Measurements from ENCODE around the gene C4BPA.
A peak's percentile ranks its signal among the peaks of the same experiment; 100 is the strongest.

Gene C4BPA

GRCh38 chr1:207077470-207078377 is 26.3 kb upstream of the C4BPA start:
- peak; percentile 45 for DNase-seq (ENCODE audit: low read depth)

- no peak for DNase-seq (ENCODE audit: low read depth)
Observed at GRCh38 chr1:207078578-207079132, 25.4 kb upstream of the C4BPA start.

GRCh38 chr1:207079706-207080241 is 24.3 kb upstream of the C4BPA start:
- DNase-seq (ENCODE audit: low read depth), result no peak

GRCh38 chr1:207081088-207081487 is 22.9 kb upstream of the C4BPA start:
- DNase-seq (ENCODE audit: low read depth), result no peak

- no peak for DNase-seq (ENCODE audit: low read depth)
Observed at GRCh38 chr1:207081806-207082205, 22.2 kb upstream of the C4BPA start.

- DNase-seq (ENCODE audit: low read depth), result no peak
Observed at GRCh38 chr1:207084232-207084631, 19.8 kb upstream of the C4BPA start.

DNA sequence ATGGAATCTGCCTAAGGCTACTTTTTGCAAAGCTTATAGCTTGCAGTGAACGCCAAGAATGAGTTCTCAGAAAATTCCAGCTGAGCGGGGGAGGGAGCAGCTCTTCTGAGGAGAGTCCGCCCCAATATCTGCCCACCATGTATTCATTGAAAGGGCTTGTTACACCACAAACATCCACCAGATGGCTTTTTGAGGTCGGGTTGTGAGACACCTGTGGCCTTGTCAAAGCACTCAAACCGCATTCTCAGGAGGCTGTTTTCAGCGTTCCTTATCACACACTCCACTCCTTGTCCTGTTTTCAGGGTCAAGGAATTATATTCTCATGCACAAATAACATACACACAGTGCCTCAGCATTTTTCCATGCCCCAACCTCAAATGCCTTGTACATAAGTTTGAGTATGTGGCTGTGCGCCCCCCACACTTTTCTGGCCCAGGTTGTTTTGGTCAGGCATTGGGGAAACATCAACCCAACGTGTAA is 19.3 kb upstream of the C4BPA start:
- DNase-seq (ENCODE audit: low read depth), result peak; percentile 24

DNA sequence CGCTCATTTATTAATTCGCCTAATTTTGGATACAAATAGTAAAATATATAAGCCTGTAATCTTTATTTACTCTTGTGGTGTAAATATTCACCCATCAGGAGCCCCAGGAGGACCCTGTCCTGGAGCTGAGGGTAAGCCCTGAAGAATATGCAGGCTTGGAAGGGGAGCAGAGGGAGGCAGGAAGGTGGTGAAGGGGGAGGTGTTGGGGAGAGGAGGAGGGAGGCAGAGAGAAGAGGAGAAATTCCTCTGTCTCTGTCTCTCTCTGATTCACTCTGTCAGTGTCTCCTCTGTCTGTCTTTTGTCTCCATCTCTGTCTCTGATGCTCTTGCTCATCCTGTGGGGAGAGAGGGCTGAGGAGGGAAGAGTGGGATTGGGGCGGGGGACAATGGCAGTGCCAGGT is 18.1 kb upstream of the C4BPA start:
- DNase-seq (ENCODE audit: low read depth), result no peak

DNA sequence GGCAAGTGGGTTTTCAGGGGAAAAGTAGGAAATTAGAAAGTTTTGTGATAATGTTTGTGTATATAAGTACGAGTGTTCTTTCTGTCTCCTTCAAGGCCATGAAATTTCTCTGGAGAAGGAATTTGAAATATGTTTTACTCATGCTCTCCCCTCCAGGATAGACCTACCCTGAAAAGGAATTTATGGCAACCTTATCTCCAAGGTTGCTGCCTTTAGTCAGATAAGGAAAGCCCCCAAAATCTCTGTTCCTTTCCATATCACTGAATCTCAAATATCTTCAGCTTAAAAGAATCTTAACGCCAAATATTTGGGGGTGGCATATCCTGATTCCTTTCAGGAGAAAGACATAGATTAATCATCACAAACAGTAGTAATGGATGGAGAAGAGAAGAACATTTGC is 15.9 kb upstream of the C4BPA start:
- no peak for DNase-seq (ENCODE audit: low read depth)

DNA sequence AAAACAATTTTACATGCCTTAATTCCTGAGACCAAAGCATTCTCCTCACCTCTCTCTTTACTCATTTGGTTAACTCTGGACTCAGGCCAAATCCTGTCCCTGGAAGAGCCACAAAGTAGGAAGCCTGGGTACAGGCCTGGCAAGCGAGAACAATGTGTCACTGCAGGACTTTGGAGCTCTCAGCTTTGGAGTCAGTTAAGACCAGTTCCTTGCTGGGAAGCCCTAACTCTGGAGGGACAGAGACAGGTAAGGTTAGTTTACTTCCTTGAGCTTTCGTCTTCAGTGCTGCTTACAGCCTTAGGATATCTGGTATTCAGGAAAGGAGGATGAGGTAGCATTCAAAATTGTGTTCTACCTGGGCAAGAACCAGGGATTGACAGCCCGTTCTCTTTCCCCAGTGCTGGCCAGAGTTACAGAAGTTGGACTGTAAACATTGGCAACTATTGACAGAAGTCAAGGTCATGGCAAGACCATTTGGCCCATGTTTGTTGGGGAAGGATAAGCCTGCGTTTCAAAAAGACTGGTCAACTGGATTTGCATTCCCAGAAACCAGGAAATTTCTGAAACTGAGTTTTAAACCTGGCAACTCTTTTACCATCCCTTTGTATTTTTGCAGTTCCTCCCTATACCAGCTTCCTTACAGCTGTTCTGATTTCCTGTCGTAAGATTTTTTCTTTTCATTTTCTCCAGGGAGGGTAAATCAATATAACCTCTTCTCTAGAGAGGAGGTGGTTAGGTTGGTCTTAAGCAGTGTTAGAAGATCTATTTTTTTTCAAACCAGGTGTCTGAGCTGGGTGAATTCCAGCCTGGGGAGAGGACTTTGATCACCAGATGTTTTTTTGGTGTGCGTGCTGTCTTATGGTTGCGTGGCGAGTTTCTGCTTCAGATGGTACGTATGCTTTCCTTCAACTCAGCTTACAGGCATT is 15.1 kb upstream of the C4BPA start, which contains the start of gene C4BPB:
Gene C4BPB, plus strand, starts transcription at position 160 of the 926 bp plus-strand sequence. Its CDS starts 672 bp downstream, at position 832.
- no peak for DNase-seq (ENCODE audit: low read depth)

GRCh38 chr1:207089627-207090355 is 14.2 kb upstream of the C4BPA start:
- no peak for DNase-seq (ENCODE audit: low read depth)

- DNase-seq (ENCODE audit: low read depth), result no peak
Observed at GRCh38 chr1:207091200-207091908, 12.7 kb upstream of the C4BPA start.

DNA sequence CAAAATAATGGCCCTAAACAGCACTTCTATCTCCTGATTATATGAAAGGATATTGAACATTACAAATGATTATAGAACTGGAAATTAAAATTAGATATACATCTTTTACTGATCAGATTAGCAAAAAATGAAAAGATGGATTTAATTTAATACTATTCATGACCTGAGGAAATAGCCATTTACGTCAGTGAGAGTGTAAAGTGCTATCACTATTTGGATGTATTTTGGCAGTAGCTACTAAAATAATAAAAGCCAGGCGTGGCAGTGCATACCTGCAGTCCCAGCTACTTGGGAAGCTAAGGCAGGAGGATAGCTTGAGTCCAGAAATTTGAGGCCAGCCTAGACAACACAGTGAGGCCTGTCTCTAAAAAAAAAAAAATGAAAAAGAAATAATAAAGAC is 10.1 kb upstream of the C4BPA start:
- no peak for DNase-seq (ENCODE audit: low read depth)

DNA sequence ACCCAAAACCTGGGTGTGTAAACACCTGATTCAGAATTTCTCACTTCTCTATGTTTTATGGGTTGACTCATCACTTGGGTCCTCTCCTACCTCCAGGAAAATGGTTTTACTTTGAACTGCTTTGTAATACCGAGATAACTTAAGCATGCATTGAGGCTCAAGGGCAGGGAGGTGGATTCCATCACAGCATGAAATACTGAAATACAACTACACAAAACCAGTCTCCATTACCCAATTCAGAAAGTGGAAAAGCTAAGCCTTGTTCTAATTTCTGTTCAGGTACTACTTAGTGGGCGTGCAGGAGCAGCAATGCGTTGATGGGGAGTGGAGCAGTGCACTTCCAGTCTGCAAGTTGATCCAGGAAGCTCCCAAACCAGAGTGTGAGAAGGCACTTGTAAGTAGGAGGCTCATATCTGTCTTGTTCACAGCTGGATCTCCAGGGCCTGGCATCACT is 6.1 kb upstream of the C4BPA start:
- no peak for DNase-seq (ENCODE audit: low read depth)

DNA sequence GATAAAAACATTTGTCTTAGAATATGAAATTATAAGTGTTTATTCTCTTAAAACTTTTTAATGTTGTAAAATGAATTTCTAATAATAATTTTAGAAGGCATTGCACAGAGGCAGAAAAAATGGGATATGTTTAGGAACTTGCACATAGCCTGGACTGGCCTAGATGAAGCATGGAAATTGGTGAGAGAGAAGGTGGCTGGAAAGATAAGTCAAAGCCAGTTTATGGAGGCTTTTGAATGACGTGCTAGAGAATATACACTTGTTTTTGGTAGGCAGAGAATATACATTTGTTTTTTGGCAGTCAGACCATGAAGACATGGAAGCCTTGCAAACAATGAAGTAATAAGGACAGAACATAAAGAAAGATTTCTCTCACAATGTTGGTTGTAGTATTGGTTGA is 2.3 kb upstream of the C4BPA start:
- DNase-seq (ENCODE audit: low read depth), result no peak

DNA sequence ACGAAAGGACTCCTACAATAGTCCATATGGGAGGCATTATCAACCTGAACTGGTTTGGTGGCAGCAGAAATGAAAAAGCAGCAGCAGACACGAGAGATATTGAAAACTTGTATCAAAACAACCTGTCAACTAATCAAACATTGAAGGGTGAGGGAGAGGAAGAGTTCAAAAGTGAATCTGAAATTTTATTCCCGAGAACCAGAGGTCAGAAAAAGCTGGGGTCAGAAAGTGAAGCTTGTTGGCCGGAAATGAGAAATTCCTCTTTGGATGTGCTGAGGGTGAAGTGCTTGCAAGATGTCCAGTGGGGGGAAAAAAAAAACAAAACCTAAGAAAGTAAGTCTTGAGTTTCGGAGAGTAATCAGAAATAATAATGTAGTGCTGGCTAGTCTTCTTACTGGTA is 1.9 kb upstream of the C4BPA start:
- no peak for DNase-seq (ENCODE audit: low read depth)

DNA sequence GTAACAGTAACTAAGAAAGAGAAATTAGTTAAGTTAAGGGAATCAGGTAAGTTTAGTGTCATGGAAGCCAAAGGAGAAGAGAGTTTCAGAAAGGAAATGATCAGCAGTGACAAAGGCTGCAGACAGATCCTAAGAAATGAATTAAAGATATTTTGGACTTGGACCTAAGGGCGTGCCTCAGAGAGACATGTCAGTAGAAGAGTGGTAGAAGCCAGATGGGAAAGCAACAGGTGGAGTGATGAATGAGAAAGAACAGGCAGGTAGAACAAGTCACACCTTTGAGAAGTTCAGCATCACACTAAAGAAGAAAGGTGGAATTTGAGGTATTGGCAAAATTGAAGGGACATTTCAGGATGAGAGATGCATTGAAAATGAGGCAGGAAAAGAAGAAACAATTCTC is 1.4 kb upstream of the C4BPA start:
- no peak for DNase-seq (ENCODE audit: low read depth)

- DNase-seq (ENCODE audit: low read depth), result no peak
Observed at GRCh38 chr1:207109004-207109403, 5.0 kb downstream of the C4BPA start.

DNA sequence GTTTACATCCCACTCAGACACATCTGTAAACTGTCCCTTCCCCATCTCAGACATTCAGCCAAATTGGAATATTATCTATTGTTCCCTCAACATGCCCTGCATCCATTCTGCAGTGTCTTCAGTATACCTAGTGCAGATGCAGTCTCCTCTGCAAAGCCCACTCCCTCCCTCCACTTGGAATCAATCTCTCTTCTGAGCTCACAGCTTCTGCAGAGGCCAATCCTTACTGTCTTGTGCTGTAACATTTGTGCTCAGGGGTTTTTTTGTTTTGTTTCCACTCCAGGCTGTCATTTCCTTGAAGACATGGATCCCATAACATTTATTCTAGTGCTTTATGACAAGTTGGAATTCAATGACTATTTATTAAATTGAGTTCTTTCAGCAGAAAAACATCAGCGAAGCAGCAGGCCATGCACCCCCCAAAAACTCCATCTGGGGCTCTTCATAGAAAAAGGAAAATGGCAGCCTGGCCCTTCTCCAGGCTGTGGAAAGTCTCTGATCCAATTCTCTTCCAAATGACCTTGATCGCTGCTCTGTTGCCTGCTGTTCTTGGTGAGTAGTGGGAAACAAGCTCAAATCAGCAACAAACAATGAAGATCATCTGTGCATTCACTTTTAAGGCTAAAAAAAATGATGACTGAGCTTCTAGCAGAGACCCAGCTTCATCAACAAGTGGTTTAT is 8.7 kb downstream of the C4BPA start:
- DNase-seq (ENCODE audit: low read depth), result no peak

DNA sequence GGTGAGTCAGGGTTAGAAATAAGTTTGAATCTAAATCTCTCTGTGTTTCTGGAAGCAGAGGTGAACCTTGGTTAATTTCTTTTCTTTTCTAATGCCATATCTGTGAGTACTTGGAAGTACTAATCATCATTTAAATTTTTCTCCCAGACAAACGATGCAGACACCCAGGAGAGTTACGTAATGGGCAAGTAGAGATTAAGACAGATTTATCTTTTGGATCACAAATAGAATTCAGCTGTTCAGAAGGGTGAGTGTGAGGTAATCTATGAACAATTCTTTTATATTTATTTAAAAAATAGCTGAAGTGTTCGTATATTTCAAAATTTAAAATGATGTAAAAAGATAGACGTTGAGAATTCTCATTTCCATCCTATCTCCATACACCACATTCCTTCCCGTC is 11.2 kb downstream of the C4BPA start:
- no peak for DNase-seq (ENCODE audit: low read depth)
